GM23338 (cell line): ENCODE measurements around the gene NINJ1. TPM values are rescaled to one million over a fixed set of nuclear protein-coding genes. Genes with fewer than 3 reads are reported as not detected.

ENCODE experiments used
- ATAC-seq: fragments of 200-7000 bp; cut with Tn5 transposase; 3 replicates; pipeline ENCODE4 v1.9.1; 2020
- DNase-seq: peaks from one replicate; pipeline ENCODE4 v3.0.0-alpha.2; 2015; ENCODE audit warnings: low spot score
- H2AFZ ChIP-seq: fragments of 200-600 bp; sonication (generic); 2 replicates; pipeline ENCODE4 v1.8.0; 2016; ENCODE audit warnings: antibody characterized with exemption, mild to moderate bottlenecking, moderate library complexity
- H3F3A ChIP-seq: fragments of 200-600 bp; sonication (generic); replicated peaks from 2 replicates; pipeline ENCODE4 v1.8.0; 2017; ENCODE audit warnings: antibody characterized with exemption, mixed run types, low read depth
- H3K27ac ChIP-seq: fragments of 200-600 bp; sonication (generic); 2 replicates; pipeline ENCODE4 v1.6.1; 2016; ENCODE audit warnings: low read depth
- H3K27me3 ChIP-seq: fragments of 200-600 bp; sonication (generic); 2 replicates; pipeline ENCODE4 v1.8.0; 2016; ENCODE audit warnings: mild to moderate bottlenecking, mixed run types, moderate library complexity; ENCODE audit not compliant: insufficient read depth
- H3K36me3 ChIP-seq: fragments of 200-600 bp; sonication (generic); 2 replicates; pipeline ENCODE4 v1.8.0; 2016; ENCODE audit warnings: mild to moderate bottlenecking; ENCODE audit not compliant: insufficient read depth
- H3K4me1 ChIP-seq: fragments of 200-600 bp; sonication (generic); 2 replicates; pipeline ENCODE4 v1.8.0; 2016; ENCODE audit warnings: mild to moderate bottlenecking, moderate library complexity; ENCODE audit not compliant: insufficient read depth
- H3K4me2 ChIP-seq: fragments of 200-600 bp; sonication (generic); 2 replicates; pipeline ENCODE4 v1.7.1; 2017; ENCODE audit warnings: mixed run types
- H3K4me3 ChIP-seq: fragments of 200-600 bp; sonication (generic); 2 replicates; pipeline ENCODE4 v1.6.1; 2016; ENCODE audit warnings: mixed run types
- H3K79me2 ChIP-seq: fragments of 200-600 bp; sonication (generic); replicated peaks from 2 replicates; pipeline ENCODE4 v1.8.0; 2017; ENCODE audit warnings: mild to moderate bottlenecking; ENCODE audit not compliant: insufficient read depth
- H3K9me2 ChIP-seq: fragments of 200-600 bp; sonication (generic); 2 replicates; pipeline ENCODE4 v1.8.0; 2017; ENCODE audit not compliant: insufficient read depth
- H4K20me1 ChIP-seq: fragments of 200-600 bp; sonication (generic); replicated peaks from 2 replicates; pipeline ENCODE4 v1.8.0; 2017; ENCODE audit warnings: mild to moderate bottlenecking; ENCODE audit not compliant: insufficient read depth
- H3K27ac Mint-ChIP-seq: 2 replicates; pipeline ENCODE4 v1.8.0; 2020; ENCODE audit warnings: inconsistent platforms, mild to moderate bottlenecking, moderate library complexity, mixed read lengths
- H3K27me3 Mint-ChIP-seq: 3 replicates; pipeline ENCODE4 v1.8.0; 2022; ENCODE audit warnings: low read depth, mild to moderate bottlenecking, moderate library complexity, mixed read lengths, inconsistent platforms; ENCODE audit not compliant: insufficient read depth, poor library complexity
- H3K36me3 Mint-ChIP-seq: 3 replicates; pipeline ENCODE4 v1.8.0; 2021; ENCODE audit warnings: low read depth, mild to moderate bottlenecking, inconsistent platforms, moderate library complexity, mixed read lengths
- H3K4me1 Mint-ChIP-seq: 3 replicates; pipeline ENCODE4 v1.8.0; 2020; ENCODE audit warnings: mild to moderate bottlenecking, inconsistent platforms, mixed read lengths
- H3K4me3 Mint-ChIP-seq: 3 replicates; pipeline ENCODE4 v1.8.0; 2021; ENCODE audit warnings: moderate library complexity, mild to moderate bottlenecking, inconsistent platforms, mixed read lengths
- H3K9me3 Mint-ChIP-seq: 3 replicates; pipeline ENCODE4 v1.8.0; 2020; ENCODE audit warnings: moderate library complexity, mild to moderate bottlenecking, inconsistent platforms, mixed read lengths
- CREB1 ChIP-seq: fragments of 250-450 bp; sonication (Bioruptor Pico); IDR thresholded peaks from 2 replicates; pipeline ENCODE4 v1.5.0; 2020; ENCODE audit warnings: low read depth, mild to moderate bottlenecking, moderate library complexity
- CTCF ChIP-seq, 2 experiments: fragments of 200-600 bp in 1 of 2; sonication (generic) in 1 of 2; conservative IDR thresholded peaks; 2 replicates each; pipeline versions ENCODE4 v1.5.1 to v1.6.1; 2016 to 2017; ENCODE audit warnings: antibody characterized with exemption in 2 of 2, low read depth in 2 of 2, mild to moderate bottlenecking in 2 of 2, moderate library complexity in 1 of 2
- ETS1 ChIP-seq: IDR thresholded peaks from 2 replicates; pipeline ENCODE4 v1.6.1; 2016; ENCODE audit warnings: antibody characterized with exemption
- EZH2 ChIP-seq: fragments of 200-600 bp; sonication (generic); IDR thresholded peaks from one replicate; pipeline ENCODE4 v1.8.0; 2017; ENCODE audit warnings: antibody characterized with exemption, mild to moderate bottlenecking, low read depth; ENCODE audit not compliant: unreplicated experiment
- EZH2phosphoT487 ChIP-seq: fragments of 200-600 bp; sonication (generic); IDR thresholded peaks from one replicate; pipeline ENCODE4 v1.8.1; 2018; ENCODE audit warnings: antibody characterized with exemption; ENCODE audit not compliant: unreplicated experiment
- JUNB ChIP-seq: IDR thresholded peaks from one replicate; pipeline ENCODE4 v1.6.1; 2016; ENCODE audit warnings: antibody characterized with exemption; ENCODE audit not compliant: unreplicated experiment
- NANOG ChIP-seq: IDR thresholded peaks from 2 replicates; pipeline ENCODE4 v1.6.1; 2016; ENCODE audit warnings: antibody characterized with exemption, borderline replicate concordance
- POLR2AphosphoS5 ChIP-seq: IDR thresholded peaks from 2 replicates; pipeline ENCODE4 v1.6.1; 2016; ENCODE audit warnings: antibody characterized with exemption, low read depth
- REST ChIP-seq: IDR thresholded peaks from one replicate; pipeline ENCODE4 v1.6.1; 2018; ENCODE audit warnings: antibody characterized with exemption; ENCODE audit not compliant: unreplicated experiment
- STAT1 ChIP-seq: IDR thresholded peaks from one replicate; pipeline ENCODE4 v1.6.1; 2016; ENCODE audit warnings: antibody characterized with exemption; ENCODE audit not compliant: unreplicated experiment
- ZNF114 ChIP-seq: fragments of 250-450 bp; sonication (Bioruptor Pico); IDR thresholded peaks from 2 replicates; pipeline ENCODE4 v1.5.0; 2020; ENCODE audit warnings: mild to moderate bottlenecking, moderate library complexity
- ZNF331 ChIP-seq: fragments of 250-450 bp; sonication (Bioruptor Pico); IDR thresholded peaks from 2 replicates; pipeline ENCODE4 v1.5.0; 2020; ENCODE audit warnings: low read depth, mild to moderate bottlenecking, moderate library complexity
- ZNF462 ChIP-seq: fragments of 250-450 bp; sonication (Bioruptor Pico); IDR thresholded peaks from 2 replicates; pipeline ENCODE4 v1.5.0; 2020; ENCODE audit warnings: mild to moderate bottlenecking, moderate library complexity
- polyA plus RNA-seq: library from polyadenylated mRNA; unstranded; fragments of >200 nt; fragmentation: Nextera tagmentation; extraction: Ambion mirVana; gene quantifications from 2 replicates; pipeline ENCODE4 v1.2.1, GENCODE V29; 2016
- total RNA-seq: library from RNA; depleted of rRNA; stranded (reverse); fragments of >200 nt; shearing (Covaris generic); gene quantifications from 2 replicates; pipeline ENCODE4 v1.2.3, GENCODE V29; 2014

The NINJ1 gene
- total and polyA plus RNA-seq, 2 experiments from 2014 or later = 36.3 to 39.7 TPM

- Histone ChIP-seq H4K20me1 (no peaks in the 10 kb centered on the region), H3K79me2 (no peaks in the 10 kb centered on the region), H3K27ac (no peak overlapping the region), H3K9me2 (no peaks in the 10 kb centered on the region), H3K4me2 (no peak overlapping the region), H2AFZ (no peak overlapping the region), H3K27me3 (no peaks in the 10 kb centered on the region), H3K4me1 (no peaks in the 10 kb centered on the region), H3K4me3 (no peak overlapping the region), H3K36me3 (no peaks in the 10 kb centered on the region), H3F3A (no peaks in the 10 kb centered on the region)
- Mint-ChIP-seq H3K27ac (no peak overlapping the region), H3K4me1 (no peaks in the 10 kb centered on the region), H3K27me3 (peaks cover 8% of the 10 kb centered on the region), H3K9me3 (no peaks in the 10 kb centered on the region), H3K36me3 (no peaks in the 10 kb centered on the region), H3K4me3 (no peak overlapping the region)
- no peak for ATAC-seq
- no peak for DNase-seq
- TF ChIP-seq ETS1 (no peak), CTCF (conservative IDR thresholded peaks at IDR 0.05; ENCODE audit: low read depth in 2 of 2) (no peak), EZH2 (no peak), JUNB (no peak), EZH2phosphoT487 (no peak), STAT1 (no peak), CREB1 (CRISPR knock-in tag) (no peak), ZNF114 (CRISPR knock-in tag) (no peak), NANOG (no peak), ZNF331 (CRISPR knock-in tag) (no peak), ZNF462 (CRISPR knock-in tag) (no peak), REST (no peak), POLR2AphosphoS5 (no peak)
Measured at GRCh38 chr9:93169444-93169843, 35.4 kb upstream of the NINJ1 start.
